K562 (cell line): ENCODE data around the gene IKZF3. TPM values are rescaled to one million over a fixed set of nuclear protein-coding genes. Genes with fewer than 3 reads are reported as not detected.

Experiments
- BRCA1 ChIP-seq, 2 experiments: fragments of 450-650 bp in 1 of 2; sonication (generic) in 1 of 2; formaldehyde crosslinking in 1 of 2; IDR thresholded peaks; 2 replicates each; pipeline versions ENCODE4 v1.5.0 to v1.6.1; 2017 to 2020; ENCODE audit warnings: mild to moderate bottlenecking in 1 of 2, missing genetic modification reagents in 1 of 2
- CBX5 ChIP-seq: IDR thresholded peaks from 2 replicates; pipeline ENCODE4 v1.6.1; 2014; ENCODE audit warnings: low read depth, borderline replicate concordance
- E2F6 ChIP-seq, 2 experiments: IDR thresholded peaks; 2 replicates each; pipeline ENCODE4 v1.6.1; 2011; ENCODE audit warnings: borderline replicate concordance in 1 of 2, control low read depth in 1 of 2, low read depth in 1 of 2, low read length in 1 of 2, mild to moderate bottlenecking in 1 of 2, mixed read lengths in 1 of 2, moderate library complexity in 1 of 2; ENCODE audit not compliant: insufficient read depth in 1 of 2, insufficient read length in 1 of 2, poor library complexity in 1 of 2, severe bottlenecking in 1 of 2; ENCODE audit errors: extremely low read depth in 1 of 2
- ETV6 ChIP-seq, 3 experiments: fragments of 150-350 bp in 1 of 3; sonication (generic) in 1 of 3; formaldehyde crosslinking in 1 of 3; IDR thresholded peaks; 2 replicates each; pipeline versions ENCODE4 v1.6.1 to v1.8.0; 2014 to 2022; ENCODE audit warnings: borderline replicate concordance in 2 of 3, low read depth in 2 of 3, antibody characterized with exemption in 1 of 3, low read length in 1 of 3, mild to moderate bottlenecking in 1 of 3, missing genetic modification reagents in 1 of 3
- KDM1A ChIP-seq, 2 experiments: fragments of 450-650 bp; IDR thresholded peaks; 2 replicates each; pipeline ENCODE4 v1.6.1; 2016; ENCODE audit warnings: mild to moderate bottlenecking in 2 of 2
- NFE2 ChIP-seq: IDR thresholded peaks from 2 replicates; pipeline ENCODE4 v1.6.1; 2014; ENCODE audit warnings: antibody characterized with exemption, low read depth
- NFRKB ChIP-seq: fragments of 450-650 bp; IDR thresholded peaks from 2 replicates; pipeline ENCODE4 v1.6.1; 2016; ENCODE audit warnings: low read depth
- NONO ChIP-seq, 2 experiments: fragments of 200-400 bp in 1 of 2; fragments of 450-650 bp in 1 of 2; formaldehyde crosslinking in 1 of 2; IDR thresholded peaks; 2 replicates each; pipeline ENCODE4 v1.6.1; 2017; ENCODE audit warnings: low read depth in 2 of 2, mild to moderate bottlenecking in 2 of 2, moderate library complexity in 2 of 2, low read length in 1 of 2
- PRMT5 ChIP-seq: sonication (generic); formaldehyde crosslinking; IDR thresholded peaks from 2 replicates; pipeline ENCODE4 v1.5.0; 2020; ENCODE audit warnings: missing genetic modification reagents
- SIN3B ChIP-seq: fragments of 450-650 bp; IDR thresholded peaks from 2 replicates; pipeline ENCODE4 v1.6.1; 2017; ENCODE audit warnings: low read depth, mild to moderate bottlenecking, moderate library complexity
- SPI1 ChIP-seq: IDR thresholded peaks from 2 replicates; pipeline ENCODE4 v1.6.1; 2011; ENCODE audit warnings: low read depth, low read length, control low read depth, borderline replicate concordance
- TGIF2 ChIP-seq: sonication (generic); formaldehyde crosslinking; IDR thresholded peaks from 2 replicates; pipeline ENCODE4 v1.8.1; 2022; ENCODE audit warnings: mild to moderate bottlenecking, missing genetic modification reagents, moderate library complexity
- ZC3H11A ChIP-seq: IDR thresholded peaks from 2 replicates; pipeline ENCODE4 v1.6.1; 2012; ENCODE audit warnings: low read depth, low read length, improper control_type of control experiment
- ZKSCAN3 ChIP-seq: fragments of 250-450 bp; sonication (Bioruptor Pico); IDR thresholded peaks from 2 replicates; pipeline ENCODE4 v1.4.0; 2020
- ZKSCAN8 ChIP-seq: fragments of 200-800 bp; sonication (Bioruptor generic); IDR thresholded peaks from 2 replicates; pipeline ENCODE4 v1.6.1; 2016; ENCODE audit warnings: missing genetic modification characterization, missing compliant biosample characterization
- ZNF217 ChIP-seq: sonication (generic); formaldehyde crosslinking; IDR thresholded peaks from 2 replicates; pipeline ENCODE4 v1.8.0; 2022; ENCODE audit warnings: mild to moderate bottlenecking, missing genetic modification reagents
- ZNF316 ChIP-seq: fragments of 450-650 bp; IDR thresholded peaks from 2 replicates; pipeline ENCODE4 v1.6.1; 2016
- ZNF551 ChIP-seq: fragments of 250-450 bp; sonication (Bioruptor Pico); IDR thresholded peaks from 2 replicates; pipeline ENCODE4 v1.5.0; 2021; ENCODE audit warnings: mild to moderate bottlenecking, moderate library complexity
- ZNF696 ChIP-seq: fragments of 250-450 bp; sonication (Bioruptor Pico); conservative IDR thresholded peaks from 2 replicates; pipeline ENCODE4 v1.4.0; 2020; ENCODE audit warnings: mild to moderate bottlenecking, moderate library complexity
- polyA plus RNA-seq, 8 experiments: library from polyadenylated mRNA; depleted of rRNA in 4 of 8; stranded (reverse) in 5 of 8; unstranded in 3 of 8; fragments of >200 nt; fragmentation: Nextera tagmentation in 2 of 8; fragmentation: Illumina TruSeq in 1 of 8; extraction: Ambion mirVana in 2 of 8; extraction: Trizol in 1 of 8; gene quantifications; 2 replicates each; pipeline versions ENCODE4 v1.2.1 to v1.2.3, GENCODE V29; 2011 to 2014; ENCODE audit warnings: inconsistent platforms in 1 of 8, missing spikeins in 1 of 8
- total RNA-seq, 7 experiments: library from RNA; depleted of rRNA in 6 of 7; stranded (reverse); fragments of >200 nt in 6 of 7; fragmentation: Illumina TruSeq in 2 of 7; extraction: Trizol in 2 of 7; gene quantifications; 2 replicates each; pipeline versions ENCODE4 v1.2.1 to v1.2.3, GENCODE V29; 2011 to 2021; ENCODE audit warnings: low replicate concordance in 1 of 7
- TF ChIP-seq, protein P1 (sequence below), 2 experiments: fragments of 150-350 bp in 1 of 2; IDR thresholded peaks; 2 replicates each; pipeline ENCODE4 v1.6.1; 2012 to 2016; ENCODE audit warnings: low read depth in 2 of 2, low read length in 2 of 2, mild to moderate bottlenecking in 1 of 2, moderate library complexity in 1 of 2
- TF ChIP-seq, protein P2 (sequence below): fragments of 450-650 bp; formaldehyde crosslinking; IDR thresholded peaks from 2 replicates; pipeline ENCODE4 v1.4.0; 2020; ENCODE audit warnings: mild to moderate bottlenecking, mixed read lengths

Gene IKZF3
- total and polyA plus RNA-seq, 9 of the 15 experiments (the other 6 are each of a cell fraction or from before 2014, with no cell fraction given): 0.06 to 1.6 (median 0.62) TPM

- TF ChIP-seq, protein P1, sequence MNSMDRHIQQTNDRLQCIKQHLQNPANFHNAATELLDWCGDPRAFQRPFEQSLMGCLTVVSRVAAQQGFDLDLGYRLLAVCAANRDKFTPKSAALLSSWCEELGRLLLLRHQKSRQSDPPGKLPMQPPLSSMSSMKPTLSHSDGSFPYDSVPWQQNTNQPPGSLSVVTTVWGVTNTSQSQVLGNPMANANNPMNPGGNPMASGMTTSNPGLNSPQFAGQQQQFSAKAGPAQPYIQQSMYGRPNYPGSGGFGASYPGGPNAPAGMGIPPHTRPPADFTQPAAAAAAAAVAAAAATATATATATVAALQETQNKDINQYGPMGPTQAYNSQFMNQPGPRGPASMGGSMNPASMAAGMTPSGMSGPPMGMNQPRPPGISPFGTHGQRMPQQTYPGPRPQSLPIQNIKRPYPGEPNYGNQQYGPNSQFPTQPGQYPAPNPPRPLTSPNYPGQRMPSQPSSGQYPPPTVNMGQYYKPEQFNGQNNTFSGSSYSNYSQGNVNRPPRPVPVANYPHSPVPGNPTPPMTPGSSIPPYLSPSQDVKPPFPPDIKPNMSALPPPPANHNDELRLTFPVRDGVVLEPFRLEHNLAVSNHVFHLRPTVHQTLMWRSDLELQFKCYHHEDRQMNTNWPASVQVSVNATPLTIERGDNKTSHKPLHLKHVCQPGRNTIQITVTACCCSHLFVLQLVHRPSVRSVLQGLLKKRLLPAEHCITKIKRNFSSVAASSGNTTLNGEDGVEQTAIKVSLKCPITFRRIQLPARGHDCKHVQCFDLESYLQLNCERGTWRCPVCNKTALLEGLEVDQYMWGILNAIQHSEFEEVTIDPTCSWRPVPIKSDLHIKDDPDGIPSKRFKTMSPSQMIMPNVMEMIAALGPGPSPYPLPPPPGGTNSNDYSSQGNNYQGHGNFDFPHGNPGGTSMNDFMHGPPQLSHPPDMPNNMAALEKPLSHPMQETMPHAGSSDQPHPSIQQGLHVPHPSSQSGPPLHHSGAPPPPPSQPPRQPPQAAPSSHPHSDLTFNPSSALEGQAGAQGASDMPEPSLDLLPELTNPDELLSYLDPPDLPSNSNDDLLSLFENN (IDR thresholded peaks at IDR 0.05; ENCODE audit: low read depth in 2 of 2, low read length in 2 of 2): no peak
- TF ChIP-seq ZNF551 (CRISPR knock-in tag): no peak
- TF ChIP-seq ZKSCAN8 (CRISPR knock-in tag): no peak
- no peak for TF ChIP-seq E2F6 (IDR thresholded peaks at IDR 0.05; ENCODE audit: borderline replicate concordance in 1 of 2, extremely low read depth in 1 of 2, insufficient read depth in 1 of 2, insufficient read length in 1 of 2, low read depth in 1 of 2, low read length in 1 of 2, poor library complexity in 1 of 2, severe bottlenecking in 1 of 2)
- no peak for TF ChIP-seq ETV6 (IDR thresholded peaks at IDR 0.05; ENCODE audit: borderline replicate concordance in 1 of 2, low read depth in 2 of 2, low read length in 1 of 2)
- TF ChIP-seq ETV6 (CRISPR knock-in tag; IDR thresholded peaks at IDR 0.05; ENCODE audit: borderline replicate concordance): no peak
- no peak for TF ChIP-seq NFRKB
- TF ChIP-seq SPI1: no peak
- TF ChIP-seq SIN3B: no peak
- no peak for TF ChIP-seq ZKSCAN3
- no peak for TF ChIP-seq ZNF316
- TF ChIP-seq ZNF217 (CRISPR knock-in tag): no peak
- TF ChIP-seq NONO (IDR thresholded peaks at IDR 0.05; ENCODE audit: low read depth in 2 of 2, low read length in 1 of 2): no peak
- TF ChIP-seq TGIF2 (CRISPR knock-in tag): no peak
- TF ChIP-seq PRMT5 (CRISPR knock-in tag): no peak
- TF ChIP-seq NFE2: no peak
- no peak for TF ChIP-seq CBX5
- TF ChIP-seq, protein P2, sequence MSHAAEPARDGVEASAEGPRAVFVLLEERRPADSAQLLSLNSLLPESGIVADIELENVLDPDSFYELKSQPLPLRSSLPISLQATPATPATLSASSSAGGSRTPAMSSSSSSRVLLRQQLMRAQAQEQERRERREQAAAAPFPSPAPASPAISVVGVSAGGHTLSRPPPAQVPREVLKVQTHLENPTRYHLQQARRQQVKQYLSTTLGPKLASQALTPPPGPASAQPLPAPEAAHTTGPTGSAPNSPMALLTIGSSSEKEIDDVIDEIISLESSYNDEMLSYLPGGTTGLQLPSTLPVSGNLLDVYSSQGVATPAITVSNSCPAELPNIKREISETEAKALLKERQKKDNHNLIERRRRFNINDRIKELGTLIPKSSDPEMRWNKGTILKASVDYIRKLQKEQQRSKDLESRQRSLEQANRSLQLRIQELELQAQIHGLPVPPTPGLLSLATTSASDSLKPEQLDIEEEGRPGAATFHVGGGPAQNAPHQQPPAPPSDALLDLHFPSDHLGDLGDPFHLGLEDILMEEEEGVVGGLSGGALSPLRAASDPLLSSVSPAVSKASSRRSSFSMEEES (CRISPR knock-in tag): no peak
- TF ChIP-seq KDM1A (IDR thresholded peaks at IDR 0.05): no peak
- no peak for TF ChIP-seq ZNF696 (CRISPR knock-in tag)
- no peak for TF ChIP-seq BRCA1 (IDR thresholded peaks at IDR 0.05)
- TF ChIP-seq BRCA1 (CRISPR knock-in tag; IDR thresholded peaks at IDR 0.05): no peak
- no peak for TF ChIP-seq ZC3H11A
Measured at GRCh38 chr17:39722965-39723848, 140.9 kb downstream of the IKZF3 start (continued).
